Hippocampal formation (tissue), 2 donors: Measurements from ENCODE around the gene SLC30A2.

Experiments used
- DNase-seq, 2 donors: peaks; one replicate each; lab custom pipeline; 2025; lab: John Stamatoyannopoulos, UW

Gene SLC30A2

DNA sequence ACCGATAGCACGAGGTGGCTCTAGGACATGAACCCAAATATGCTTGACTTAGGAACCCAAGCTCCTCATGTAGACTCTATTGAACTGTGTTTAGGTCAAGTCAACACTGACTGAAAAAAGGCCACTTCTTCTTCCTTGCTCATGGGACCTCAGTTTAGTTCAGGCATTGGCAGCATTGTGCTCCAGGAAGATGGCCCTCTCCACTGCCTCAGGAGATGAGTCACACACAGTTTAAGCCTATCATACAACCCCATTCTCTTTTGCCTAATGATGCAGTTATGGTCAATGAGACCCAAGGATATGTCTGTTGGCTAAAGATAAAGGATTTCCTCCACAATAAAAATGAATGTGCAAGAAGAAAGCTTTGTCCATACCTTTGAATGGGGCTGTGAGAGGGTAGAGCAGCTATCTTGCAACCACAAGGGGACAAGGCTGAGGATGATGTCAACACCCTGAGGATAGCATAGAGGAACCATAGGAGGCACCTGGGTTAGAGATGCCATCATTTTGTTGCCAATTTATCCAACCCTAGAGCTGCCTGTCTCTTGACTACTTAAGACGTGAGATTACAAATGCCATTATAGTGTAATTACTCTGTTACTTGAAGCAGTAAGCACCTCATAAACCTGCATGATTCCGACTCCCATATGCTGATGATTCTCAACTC lies 24.5 kb upstream of the SLC30A2 start:
- DNase-seq = no peak

DNA sequence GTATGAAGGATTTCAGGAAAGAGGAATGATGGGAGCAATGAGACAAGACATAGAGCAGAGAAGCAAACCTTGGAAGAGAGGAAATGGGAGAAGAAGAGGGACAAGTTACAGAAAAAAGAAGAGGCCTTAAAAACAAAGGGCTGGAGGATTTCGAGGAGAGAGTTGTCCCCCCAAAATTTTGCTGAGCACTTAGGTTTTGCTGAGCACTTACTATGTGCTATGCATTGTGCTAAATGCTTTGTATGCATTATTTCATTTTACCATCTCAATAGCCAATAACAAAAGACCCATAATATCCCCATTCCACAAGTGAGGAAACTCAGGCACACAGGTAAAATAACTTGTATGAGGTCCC lies 24.0 kb upstream of the SLC30A2 start:
- no peak for DNase-seq

DNA sequence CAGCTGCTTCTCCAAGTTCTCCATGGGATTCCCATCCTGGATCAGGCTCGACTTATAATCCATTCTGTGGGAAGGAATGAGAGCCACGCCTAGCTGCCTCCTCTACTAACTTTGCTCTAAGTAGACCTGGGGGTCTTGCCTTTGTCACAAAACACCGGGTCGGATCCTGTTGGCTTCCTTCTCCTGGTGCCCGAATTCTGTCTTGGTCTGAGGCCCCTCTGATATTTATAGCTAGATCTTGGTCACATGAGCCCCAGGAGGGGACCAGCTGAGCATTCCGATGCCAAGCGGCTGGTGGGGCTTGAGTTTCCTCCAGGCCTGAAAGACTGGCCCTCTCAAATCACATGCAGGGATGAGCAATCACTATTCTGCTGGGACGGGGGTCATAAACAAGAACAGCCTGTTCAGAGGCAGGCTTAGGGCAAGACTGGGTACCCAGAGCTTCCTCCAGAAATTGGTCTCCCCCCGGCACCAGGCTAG lies 21.6 kb upstream of the SLC30A2 start, which contains the start of gene TRIM63:
Gene TRIM63, minus strand, starts transcription at position 199 of the 480 bp plus-strand sequence. Its CDS starts 136 bp downstream, at position 63.
- DNase-seq = no peak

DNA sequence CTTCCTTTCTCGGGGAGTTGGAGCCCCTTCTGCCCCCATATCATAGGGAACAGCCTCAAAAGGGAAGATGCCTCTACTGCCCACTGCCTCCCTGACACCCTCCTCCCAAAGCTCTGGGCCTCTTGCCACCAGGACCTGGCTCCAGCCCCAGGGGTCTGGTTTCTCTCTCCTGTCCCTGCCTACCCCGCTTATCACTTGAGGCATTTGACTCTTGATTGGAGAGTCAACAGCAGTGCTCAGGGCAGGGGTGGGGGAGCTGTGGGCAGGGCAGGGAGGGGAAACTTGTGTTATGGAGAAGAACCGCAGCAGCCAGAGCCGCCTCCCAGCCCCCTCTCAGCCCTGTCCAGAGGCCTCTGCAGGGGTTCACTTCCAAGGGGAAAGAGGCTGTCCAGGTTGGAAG lies 20.9 kb upstream of the SLC30A2 start:
- DNase-seq = no peak

DNA sequence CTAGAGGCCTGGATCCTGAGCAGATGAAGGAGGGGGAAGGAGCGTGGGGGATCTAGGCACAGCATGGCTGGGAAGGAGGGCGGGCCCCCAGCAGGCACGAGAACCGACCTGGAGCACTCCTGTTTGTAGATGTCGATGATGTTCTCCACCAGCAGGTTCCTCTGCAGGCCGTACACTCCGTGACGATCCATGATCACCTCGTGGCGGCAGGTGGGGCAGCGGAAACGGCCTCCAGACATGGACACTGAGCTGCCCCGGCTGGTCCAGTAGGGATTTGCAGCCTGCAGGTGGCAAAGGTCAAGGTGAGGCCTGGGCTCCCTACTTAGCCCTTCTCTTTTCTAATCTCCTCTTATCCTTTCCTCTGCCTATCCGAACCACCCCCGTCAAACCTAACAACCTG lies 20.2 kb upstream of the SLC30A2 start:
- DNase-seq = no peak

DNA sequence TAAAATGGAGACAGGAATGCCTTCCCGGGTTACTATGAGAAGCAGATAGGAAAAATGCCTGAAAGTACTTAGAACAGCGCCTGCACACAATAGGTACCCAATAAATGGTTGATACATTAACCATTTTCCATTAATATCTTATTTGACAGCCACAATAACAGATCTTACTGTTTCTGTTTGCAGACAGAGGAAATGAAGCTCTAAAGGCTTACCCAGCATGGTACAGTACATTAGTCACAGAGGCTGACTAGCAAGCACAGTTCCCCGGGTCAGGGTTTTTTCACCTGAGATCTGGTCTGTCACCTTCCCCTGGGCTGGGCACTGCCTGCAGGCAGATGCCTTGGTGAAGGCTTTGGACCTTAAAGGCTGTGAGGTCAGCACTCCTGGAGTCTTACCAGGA lies 18.6 kb upstream of the SLC30A2 start:
- DNase-seq = no peak

DNA sequence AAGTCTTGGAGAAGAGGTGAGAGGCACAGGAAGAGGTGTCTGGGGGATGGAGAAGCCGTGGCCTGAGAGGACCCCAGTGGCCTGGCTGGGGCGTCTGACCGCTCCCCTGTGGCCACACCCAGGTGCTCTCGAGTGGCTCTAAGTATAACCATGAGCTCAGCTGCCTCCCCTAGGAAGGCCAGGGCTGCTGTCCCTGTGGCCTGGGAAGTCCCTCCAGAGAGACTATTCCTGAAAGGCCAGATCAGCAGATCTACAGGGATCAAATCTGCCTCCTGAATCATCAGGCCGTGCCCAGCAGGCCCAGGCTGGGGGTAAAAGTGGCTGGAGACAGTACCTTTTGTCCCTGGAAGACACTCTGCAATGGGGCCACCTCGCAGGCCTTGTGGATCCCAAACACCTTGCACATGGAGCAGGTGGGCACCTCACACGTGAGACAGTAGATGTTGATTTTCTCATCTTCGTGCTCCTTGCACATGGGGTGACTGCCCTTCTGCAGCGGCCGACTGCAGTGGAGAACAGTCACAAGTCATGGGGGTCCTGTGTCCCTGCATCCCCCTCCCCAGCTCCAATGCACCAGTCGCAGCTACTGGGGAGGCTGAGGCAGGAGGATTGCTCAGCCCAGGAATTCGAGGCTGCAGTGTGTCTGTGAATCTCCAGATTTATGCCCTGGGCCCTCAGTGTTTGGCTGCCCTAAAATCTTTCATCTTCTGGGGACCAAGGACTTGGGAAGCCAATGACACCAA lies 15.1 kb upstream of the SLC30A2 start:
- DNase-seq = no peak

DNA sequence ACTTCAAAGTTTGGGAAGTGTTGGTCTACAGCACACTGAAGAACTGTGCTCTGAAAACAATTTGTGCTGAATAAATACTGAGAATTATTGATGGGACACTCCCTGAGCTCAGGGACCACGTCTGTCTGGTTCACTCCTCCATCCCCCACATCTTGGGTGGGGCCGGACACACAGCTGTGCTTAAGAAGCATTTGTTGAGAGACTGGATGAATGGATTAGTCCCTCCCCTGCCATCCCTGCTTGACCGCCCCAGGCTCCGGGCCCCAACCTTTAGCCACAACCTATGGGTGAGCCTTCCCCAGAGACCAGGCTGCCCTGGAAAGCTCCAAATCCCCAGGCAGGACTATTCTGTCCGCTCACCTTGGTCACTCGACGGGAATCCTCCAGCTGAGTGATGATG lies 14.0 kb upstream of the SLC30A2 start:
- DNase-seq = no peak

DNA sequence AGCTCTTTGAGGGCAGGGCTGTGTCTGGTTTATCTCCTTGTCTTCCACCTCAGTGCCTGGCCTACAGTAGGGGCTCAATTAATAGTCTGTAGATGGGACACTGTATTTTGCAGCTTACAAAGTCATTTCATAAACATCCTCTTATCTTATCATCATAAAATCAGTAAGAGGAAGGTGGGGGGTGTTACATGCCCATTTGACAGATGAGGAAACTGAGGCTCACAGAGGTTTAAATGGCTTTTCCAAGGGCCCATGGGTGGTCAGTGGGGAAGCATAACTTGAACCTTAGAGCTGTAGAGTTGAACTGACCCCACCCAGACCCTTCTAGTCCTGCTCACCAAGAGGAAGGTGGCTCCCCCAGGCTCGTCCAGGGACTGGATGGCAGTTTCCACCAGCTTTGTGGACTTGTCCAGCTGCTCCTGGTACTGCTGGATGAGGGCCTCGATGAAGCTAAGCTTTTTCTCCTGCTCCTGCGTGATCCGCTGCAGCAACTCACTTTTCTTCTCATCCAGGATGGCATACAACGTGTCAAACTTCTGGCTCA lies 12.2 kb upstream of the SLC30A2 start:
- no peak for DNase-seq

DNA sequence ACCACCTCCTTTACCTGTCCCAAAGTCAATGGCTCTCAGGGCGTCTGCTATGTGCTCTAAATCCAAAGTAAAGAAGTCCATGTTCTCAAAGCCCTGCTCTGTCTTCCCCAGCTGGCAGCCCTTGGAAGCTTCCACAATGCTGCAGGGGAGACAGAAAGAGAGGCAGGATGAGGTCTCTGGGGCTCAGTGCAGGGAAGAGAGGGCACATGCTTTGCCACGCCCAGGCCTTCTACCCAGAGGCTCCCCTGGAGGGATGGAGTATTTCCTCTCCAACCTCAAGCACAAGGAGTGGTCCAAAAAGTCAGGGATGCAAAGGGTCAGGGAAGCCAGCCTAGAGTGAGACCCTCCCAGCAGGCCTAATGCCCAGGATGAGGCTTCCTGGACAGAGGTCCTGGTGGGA lies 11.3 kb upstream of the SLC30A2 start:
- no peak for DNase-seq

DNA sequence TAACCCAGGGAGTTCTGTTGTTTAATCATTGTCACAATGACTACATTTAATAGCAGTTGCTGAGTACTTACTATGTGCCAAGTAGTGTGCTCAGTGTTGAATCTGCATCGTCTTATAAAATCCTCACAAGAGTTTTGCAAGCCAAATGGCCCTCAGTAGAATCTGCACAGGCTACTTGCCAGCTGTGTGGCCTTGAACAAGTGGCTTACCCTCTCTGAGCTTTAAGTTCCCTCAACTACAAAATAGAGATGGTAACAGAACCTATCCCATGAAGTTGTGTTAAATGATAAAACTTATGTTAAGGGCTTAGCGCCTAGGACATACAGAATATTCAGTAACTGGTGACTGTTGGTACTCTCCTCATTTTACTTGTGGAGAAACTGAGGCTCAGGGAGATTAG lies 9.1 kb upstream of the SLC30A2 start:
- no peak for DNase-seq

DNA sequence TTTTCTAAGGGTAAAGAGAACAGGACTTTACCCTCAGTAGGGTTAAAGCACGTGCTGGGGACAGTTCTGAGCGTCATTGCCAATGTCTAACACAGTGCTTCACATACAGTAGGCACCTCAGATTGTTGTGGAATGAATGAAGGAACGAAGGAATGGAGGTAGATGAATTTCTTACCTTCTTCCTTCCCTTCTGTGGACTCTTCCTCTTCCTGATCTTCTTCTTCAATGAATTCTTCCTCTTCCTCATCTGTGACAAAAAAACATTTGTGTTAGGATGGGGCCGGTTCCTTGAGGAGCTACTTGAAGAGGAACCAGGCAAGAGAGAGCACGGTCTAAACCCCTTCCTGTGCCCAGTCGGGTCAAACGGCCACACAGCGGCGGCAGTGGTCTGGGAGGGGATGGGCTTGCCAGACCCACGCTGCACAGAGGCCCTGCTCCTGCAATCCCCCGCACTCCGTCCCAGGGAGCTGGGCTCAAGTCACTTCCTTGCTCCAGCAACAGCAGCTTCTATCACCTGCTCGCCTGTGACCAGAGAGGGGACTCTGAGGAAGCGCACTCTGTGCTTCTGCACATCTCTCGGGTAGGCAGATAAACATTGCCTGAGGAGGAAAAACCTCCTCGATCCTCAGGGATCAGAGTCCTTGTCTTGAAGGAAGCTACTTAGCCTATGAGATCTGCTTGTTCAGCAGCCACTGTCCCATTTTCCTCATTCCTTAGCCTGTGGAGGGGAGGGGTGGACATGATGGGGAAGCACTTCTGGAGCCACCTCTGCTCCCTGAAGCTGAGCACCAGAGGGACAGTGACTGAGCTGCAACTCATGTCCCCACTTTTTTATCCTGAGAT lies 8.0 kb upstream of the SLC30A2 start:
- DNase-seq = no peak

DNA sequence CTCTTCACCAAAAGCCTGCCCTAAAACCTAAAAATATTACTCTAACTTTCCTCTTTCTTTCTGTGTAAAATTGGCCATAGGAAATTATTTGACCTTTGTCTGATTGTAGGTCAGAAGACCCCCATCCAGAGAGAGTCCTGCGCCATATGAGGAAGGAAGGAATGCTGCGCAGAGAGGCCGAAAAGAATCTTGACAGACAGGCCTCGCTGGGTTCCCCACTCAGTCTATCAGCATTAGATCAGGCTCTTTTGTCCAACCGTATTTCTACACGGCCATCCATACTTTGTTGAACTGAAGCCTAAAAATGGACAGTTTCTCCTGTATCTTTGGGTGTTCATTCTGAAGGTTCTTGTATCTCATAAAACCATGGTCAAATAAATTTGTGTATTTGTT lies 4.3 kb upstream of the SLC30A2 start:
- DNase-seq = no peak

DNA sequence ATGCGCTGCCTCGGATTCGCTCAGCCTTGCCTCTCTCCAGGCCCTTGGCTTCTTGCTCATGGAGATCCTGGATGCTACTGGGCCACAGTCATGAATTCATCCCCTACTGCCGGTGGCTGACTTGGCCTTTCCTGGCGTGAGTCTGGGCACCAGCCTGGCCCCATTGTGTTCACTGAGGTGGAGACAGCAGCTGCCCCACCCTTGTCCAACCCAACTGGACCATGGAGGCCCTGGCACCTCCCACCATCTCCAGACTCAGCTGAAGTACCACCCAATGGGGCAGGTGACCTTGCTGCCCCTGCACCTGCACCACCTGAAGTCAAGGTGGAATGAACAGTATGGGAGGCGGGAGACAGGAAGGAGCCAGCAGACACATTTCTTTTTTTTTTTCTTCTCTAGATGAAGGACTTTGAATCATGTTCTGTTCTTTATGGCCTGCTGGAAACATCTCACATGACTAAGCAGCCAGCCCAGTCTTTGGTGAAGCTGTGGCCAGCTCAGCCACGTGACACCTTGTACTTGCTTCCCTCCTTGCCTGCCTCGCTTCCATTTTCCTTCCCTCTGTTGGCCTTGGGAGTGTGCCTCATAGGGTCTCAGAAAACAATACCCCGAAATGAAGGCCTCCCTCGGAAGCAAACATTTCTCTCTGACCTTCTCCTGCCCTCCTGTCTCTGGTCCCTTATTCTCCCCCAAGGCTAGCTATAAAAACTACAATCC lies 3.8 kb upstream of the SLC30A2 start:
- DNase-seq = no peak

DNA sequence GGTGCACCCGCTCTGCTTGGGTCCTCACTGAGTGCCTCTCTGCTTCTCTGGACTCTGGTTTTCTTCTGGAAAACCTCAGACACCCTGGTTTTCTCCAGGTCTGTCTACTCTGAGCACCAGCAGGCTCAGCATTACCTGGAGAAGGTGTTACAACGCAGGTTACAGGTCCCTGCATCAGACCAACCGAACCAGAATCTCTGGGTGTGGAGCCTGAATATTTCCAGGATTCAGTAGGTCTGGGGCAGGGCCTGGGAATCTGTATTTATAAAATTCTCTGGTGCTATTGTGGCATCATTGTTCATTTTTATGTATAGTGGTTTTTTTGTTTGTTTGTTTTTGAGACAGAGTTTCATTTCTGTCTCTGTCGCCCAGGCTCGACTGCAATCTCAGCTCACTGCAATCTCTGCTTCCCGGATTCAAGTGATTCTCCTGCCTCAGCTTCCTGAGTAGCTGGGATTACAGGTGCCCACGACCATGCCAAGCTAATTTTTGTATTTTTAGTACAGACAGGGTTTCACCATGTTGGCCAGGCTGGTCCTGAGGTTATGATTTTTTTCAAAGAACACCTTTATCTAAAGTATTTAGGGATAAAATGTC lies 1.5 kb upstream of the SLC30A2 start:
- no peak for DNase-seq

DNA sequence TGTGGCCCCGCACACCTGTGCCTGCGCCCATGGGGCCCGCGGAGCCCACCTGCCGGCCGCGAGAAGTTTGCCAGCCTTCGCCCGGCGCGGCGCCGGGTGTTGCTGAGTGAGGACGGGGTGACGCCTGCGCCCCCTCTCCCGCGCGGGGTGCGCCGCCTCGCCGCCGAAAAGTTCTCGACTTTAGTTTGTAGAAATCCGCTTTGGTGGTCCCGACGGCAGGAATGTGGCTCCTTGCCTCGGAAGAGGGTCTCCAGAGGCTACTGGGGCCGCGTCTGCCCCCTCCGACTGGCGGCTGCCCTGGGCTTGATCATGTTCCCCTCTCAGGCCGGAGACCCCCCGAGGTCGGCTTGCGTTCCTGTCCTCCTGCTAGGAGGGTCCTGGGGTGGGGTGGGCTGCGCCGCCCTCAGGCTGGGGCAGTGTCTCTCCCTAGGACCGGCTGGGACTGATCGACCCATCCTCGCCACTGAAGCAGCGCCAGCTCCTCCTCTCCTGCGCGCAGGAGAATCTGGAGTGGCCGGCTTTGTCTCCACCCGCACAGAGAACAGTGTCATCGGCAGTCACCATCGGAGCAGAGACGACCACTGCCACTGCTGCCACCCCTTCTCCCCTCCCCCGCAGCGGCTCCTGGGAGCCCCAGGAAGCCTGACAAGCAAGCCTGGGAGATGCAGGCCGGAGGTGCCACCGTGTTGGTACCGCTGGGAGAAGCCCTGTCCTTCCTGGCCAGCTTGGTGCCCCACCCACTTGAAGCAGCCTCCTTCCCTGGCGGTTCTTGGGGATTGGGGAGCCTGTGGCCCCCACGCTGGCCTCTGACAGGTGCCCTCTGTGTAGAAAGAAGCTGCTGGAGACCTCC lies 553 bp upstream of the SLC30A2 start:
- no peak for DNase-seq

DNA sequence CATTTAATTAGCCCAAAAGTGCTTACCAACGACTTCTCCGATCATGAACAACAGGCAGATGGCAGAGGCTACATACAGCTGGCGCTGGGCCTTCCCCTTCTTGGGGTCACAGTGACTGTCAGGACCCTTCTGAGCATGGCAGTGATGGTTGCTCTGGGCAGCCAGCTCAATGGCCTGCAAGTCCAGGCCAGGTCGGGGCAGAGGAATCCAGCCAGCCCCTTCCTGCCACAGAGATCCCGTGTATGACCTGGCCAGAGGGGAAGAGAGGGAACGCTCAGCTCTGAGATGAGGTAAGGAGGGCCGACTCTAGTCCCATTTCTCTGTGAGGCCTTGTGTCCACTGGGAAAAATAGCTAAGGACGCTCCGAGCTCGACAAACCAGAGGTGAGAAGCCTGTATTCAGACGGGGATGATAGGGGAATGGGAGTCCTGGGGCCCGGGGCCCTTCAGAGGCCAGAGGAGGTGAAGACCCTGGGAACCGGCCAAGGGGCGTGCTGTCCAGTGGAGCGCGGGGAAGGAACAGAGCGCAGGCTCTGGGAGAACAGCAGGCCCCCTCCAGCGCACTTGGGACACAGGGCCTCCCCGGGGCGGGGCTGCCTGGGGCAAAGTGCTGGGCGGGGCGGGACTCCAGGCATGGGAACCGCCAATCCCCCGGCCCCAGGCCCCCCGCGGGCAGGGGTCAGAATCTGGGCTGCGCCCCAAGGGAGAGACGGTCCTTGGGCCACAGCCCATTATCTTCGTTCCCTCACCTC lies 772 bp downstream of the SLC30A2 start:
- no peak for DNase-seq

DNA sequence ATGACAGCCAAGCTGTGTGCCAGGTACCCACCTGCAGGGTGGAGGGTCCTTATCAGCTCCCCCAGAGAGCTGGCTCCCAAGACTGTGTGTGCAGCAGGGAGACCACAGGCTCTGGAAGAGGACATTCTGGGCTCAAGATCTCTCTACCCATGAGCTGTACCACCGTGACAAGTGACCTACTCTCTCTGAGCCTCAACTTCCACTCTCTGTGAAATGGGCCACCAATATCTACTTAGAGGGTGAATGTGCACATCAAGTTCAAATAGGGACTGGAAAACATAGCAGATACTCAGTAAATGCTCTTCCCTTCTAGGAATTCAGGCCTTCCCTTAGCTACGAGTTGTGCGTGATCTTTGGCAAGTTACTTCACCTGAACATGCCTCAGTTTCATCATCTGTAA lies 1.5 kb downstream of the SLC30A2 start:
- DNase-seq = no peak

DNA sequence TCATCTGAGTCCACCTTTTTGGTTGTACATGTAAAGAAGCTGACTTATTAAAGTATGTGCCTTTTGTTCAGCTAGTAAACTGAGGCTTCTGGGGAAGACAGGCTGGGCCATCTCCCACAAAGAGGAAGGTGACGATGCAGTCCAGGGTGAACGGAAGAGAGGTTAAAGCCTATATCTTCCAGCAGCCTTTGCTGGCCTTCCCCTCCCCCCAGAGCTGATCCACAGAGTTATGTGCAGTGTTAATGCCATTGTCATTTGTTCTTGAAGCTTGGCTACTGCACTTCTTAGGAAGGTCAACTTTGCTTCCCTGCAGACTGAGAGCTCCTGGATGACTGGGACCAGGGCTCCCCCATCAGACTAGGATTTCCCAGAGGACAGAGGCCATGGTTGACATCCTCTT lies 2.2 kb downstream of the SLC30A2 start:
- DNase-seq = no peak

DNA sequence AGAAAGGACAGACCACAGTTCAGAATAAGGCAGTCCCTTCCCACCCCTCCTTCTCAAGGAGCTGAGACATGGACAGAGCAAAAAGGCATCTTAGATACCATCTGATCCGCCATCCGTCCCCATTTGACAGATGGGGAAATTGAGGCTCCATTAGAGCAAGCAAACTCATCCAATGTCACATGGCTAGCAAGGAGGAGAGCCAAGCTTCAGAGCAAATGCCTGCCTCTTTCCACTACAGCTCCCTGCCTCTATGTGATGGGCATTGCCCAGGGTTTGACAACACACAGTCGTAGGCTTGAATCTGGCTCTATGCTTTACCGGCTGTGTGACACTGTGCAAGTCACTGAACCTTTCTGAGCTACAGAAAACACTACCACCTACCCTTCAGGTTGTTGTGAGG lies 3.9 kb downstream of the SLC30A2 start:
- no peak for DNase-seq
